ENCODE results near the gene SEMA6D. TPM values are rescaled to one million over a fixed set of nuclear protein-coding genes. Genes with fewer than 3 reads are reported as not detected.

SEMA6D gene
- total and polyA plus RNA-seq, 12 donors: 1.4 to 20.1 (median 11.9) TPM

DNA sequence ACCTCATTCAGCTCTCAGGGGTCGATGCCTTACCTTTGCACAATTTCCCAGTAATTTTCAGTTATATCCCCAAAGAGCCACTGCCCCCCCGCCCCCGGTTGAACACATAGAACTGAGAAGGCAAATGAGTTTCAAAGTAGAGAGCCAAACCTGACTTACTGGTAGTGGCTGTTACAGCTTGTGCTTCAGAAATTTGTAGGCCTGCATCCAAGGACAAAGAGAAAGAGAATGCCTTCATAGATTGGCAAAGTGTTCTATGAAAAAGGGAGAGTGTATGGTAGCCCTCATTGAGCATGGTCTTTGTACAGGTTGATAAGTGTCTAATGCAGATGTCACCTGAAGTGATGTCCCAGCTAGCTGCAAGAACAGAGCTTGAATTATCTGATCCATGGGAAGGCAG is 13.9 kb downstream of the SEMA6D start:
- Histone ChIP-seq H3K27ac (peak overlapping the region in 4 of 10 donors; percentile 6 to 36 (median 22)), H3K36me3 (no peaks in the 10 kb centered on the region), H3K4me3 (no peak overlapping the region), H3K27me3 (no peaks in the 10 kb centered on the region), H3K4me1 (peaks cover 0 to 58% (median 39%) of the 10 kb centered on the region in 9 donors), H3K9me3 (no peaks in the 10 kb centered on the region)
- 76 to 85% methylated on average over 3 of the region's 3 CpGs for WGBS, 2 donors
- TF ChIP-seq, protein P1, sequence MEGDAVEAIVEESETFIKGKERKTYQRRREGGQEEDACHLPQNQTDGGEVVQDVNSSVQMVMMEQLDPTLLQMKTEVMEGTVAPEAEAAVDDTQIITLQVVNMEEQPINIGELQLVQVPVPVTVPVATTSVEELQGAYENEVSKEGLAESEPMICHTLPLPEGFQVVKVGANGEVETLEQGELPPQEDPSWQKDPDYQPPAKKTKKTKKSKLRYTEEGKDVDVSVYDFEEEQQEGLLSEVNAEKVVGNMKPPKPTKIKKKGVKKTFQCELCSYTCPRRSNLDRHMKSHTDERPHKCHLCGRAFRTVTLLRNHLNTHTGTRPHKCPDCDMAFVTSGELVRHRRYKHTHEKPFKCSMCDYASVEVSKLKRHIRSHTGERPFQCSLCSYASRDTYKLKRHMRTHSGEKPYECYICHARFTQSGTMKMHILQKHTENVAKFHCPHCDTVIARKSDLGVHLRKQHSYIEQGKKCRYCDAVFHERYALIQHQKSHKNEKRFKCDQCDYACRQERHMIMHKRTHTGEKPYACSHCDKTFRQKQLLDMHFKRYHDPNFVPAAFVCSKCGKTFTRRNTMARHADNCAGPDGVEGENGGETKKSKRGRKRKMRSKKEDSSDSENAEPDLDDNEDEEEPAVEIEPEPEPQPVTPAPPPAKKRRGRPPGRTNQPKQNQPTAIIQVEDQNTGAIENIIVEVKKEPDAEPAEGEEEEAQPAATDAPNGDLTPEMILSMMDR (IDR thresholded peaks at IDR 0.05): no peak
- ATAC-seq (peak in 6 of 8 donors; percentile 20 to 54 (median 34)), DNase-seq (no peak)
- intact Hi-C loops (cut with DNase I): no loop called here

GRCh38 chr15:47732248-47732647 is 14.9 kb downstream of the SEMA6D start:
- peaks cover 3 to 59% (median 33%) of the 10 kb centered on the region in 9 donors for H3K4me1 ChIP-seq
- TF ChIP-seq, protein P1 (IDR thresholded peaks at IDR 0.05): no peak

GRCh38 chr15:47733085-47733484 is 15.8 kb downstream of the SEMA6D start:
- Histone ChIP-seq H3K36me3 (no peaks in the 10 kb centered on the region), H3K9me3 (no peaks in the 10 kb centered on the region), H3K4me3 (no peak overlapping the region), H3K4me1 (peaks cover 3 to 57% (median 32%) of the 10 kb centered on the region in 9 donors), H3K27me3 (no peaks in the 10 kb centered on the region), H3K27ac (no peak overlapping the region)
- intact Hi-C loops (cut with DNase I): no loop called here
- DNase-seq (no peak), ATAC-seq (no peak)
- TF ChIP-seq, protein P1 (IDR thresholded peaks at IDR 0.05): no peak
- 51 to 71% methylated on average over 2 of the region's 2 CpGs for WGBS, 2 donors

More at GRCh38 chr15:47732248-47732647, 14.9 kb downstream of the SEMA6D start:
- intact Hi-C loops (cut with DNase I): no loop called here
- Histone ChIP-seq H3K27me3 (no peaks in the 10 kb centered on the region), H3K4me3 (no peak overlapping the region), H3K9me3 (no peaks in the 10 kb centered on the region), H3K36me3 (no peaks in the 10 kb centered on the region), H3K27ac (peak overlapping the region in 2 of 10 donors; percentile 20 to 36)
- WGBS, 2 donors: 94 to 98% methylated on average over 1 of the region's 1 CpG
- DNase-seq (no peak), ATAC-seq (no peak)

- Histone ChIP-seq H3K9me3 (no peaks in the 10 kb centered on the region), H3K4me1 (peaks cover 0 to 55% (median 27%) of the 10 kb centered on the region in 9 donors), H3K36me3 (no peaks in the 10 kb centered on the region), H3K4me3 (peak overlapping the region in 1 of 10 donors; percentile 0), H3K27me3 (no peaks in the 10 kb centered on the region), H3K27ac (peak overlapping the region in 9 of 10 donors; percentile 9 to 56 (median 46))
- no peak for DNase-seq
- intact Hi-C loops (cut with DNase I): no loop called here
- TF ChIP-seq, protein P1 (IDR thresholded peaks at IDR 0.05): no peak
- no peak for ATAC-seq
- 33 to 36% methylated on average over 3 of the region's 3 CpGs for WGBS, 2 donors
These were observed 19.0 kb downstream of the SEMA6D start for GRCh38 chr15:47736143-47736786.
